IMR-90 (cell line): ENCODE measurements around the gene CRY2. TPM values are rescaled to one million over a fixed set of nuclear protein-coding genes. Genes with fewer than 3 reads are reported as not detected.
"Not testable (repeated sequence)": the region's sequence is repeated elsewhere in the genome, so short reads cannot be mapped to it uniquely, and the experiment has no call there.

Experiments
- ATAC-seq: fragments of 200-7000 bp; cut with Tn5 transposase; 2 replicates; pipeline ENCODE4 v1.9.1; 2020; ENCODE audit warnings: low read depth, mild to moderate bottlenecking, moderate library complexity
- BruUV-seq: library from RNA; stranded (reverse); fragments of 400-500 nt; replicated peaks from 2 replicates; lab custom pipeline; 2021; lab: Mats Ljungman, UMichigan
- CTCF ChIA-PET: fragments of 300-600 bp; formaldehyde crosslinking; extraction: SDS; loops from one replicate; lab custom pipeline; 2021; ENCODE audit warnings: antibody characterized with exemption; lab: Yijun Ruan, JAX
- POLR2A ChIA-PET: fragments of 300-600 bp; sonication (Branson Sonifier 250); formaldehyde crosslinking; loops from one replicate; lab custom pipeline; 2022; ENCODE audit warnings: antibody characterized with exemption; ENCODE audit not compliant: unreplicated experiment; lab: Charles Lee
- DNase-seq: peaks from one replicate; pipeline ENCODE4 v3.0.0; 2013
- H2AFZ ChIP-seq: replicated peaks from 2 replicates; pipeline ENCODE3; 2013; ENCODE audit warnings: low read length, mild to moderate bottlenecking; ENCODE audit not compliant: poor library complexity
- H2AK5ac ChIP-seq: 2 replicates; pipeline ENCODE4 v1.6.1; 2013; ENCODE audit warnings: low read depth, low read length, inconsistent platforms
- H2AK9ac ChIP-seq: replicated peaks from 2 replicates; pipeline ENCODE3; 2013; ENCODE audit warnings: mild to moderate bottlenecking, low read depth, low read length, moderate library complexity; ENCODE audit not compliant: poor library complexity
- H2BK120ac ChIP-seq: 2 replicates; pipeline ENCODE4 v1.6.1; 2013; ENCODE audit warnings: low read depth, low read length, inconsistent platforms
- H2BK15ac ChIP-seq: 3 replicates; pipeline ENCODE4 v1.6.1; 2013; ENCODE audit warnings: low read depth, low read length, inconsistent platforms
- H2BK20ac ChIP-seq: 2 replicates; pipeline ENCODE4 v1.6.1; 2013; ENCODE audit warnings: low read depth, mild to moderate bottlenecking, inconsistent platforms, low read length, moderate library complexity
- H2BK5ac ChIP-seq: 2 replicates; pipeline ENCODE4 v1.6.1; 2013; ENCODE audit warnings: mild to moderate bottlenecking, low read depth, low read length, inconsistent platforms; ENCODE audit not compliant: poor library complexity, severe bottlenecking
- H3K14ac ChIP-seq: replicated peaks from 2 replicates; pipeline ENCODE4 v1.6.1; 2013; ENCODE audit warnings: low read depth, low read length, inconsistent platforms
- H3K18ac ChIP-seq: 2 replicates; pipeline ENCODE4 v1.6.1; 2013; ENCODE audit warnings: low read depth, low read length, control low read depth
- H3K23ac ChIP-seq: 2 replicates; pipeline ENCODE4 v1.6.1; 2013; ENCODE audit warnings: low read depth, low read length, inconsistent platforms
- H3K27ac ChIP-seq: 2 replicates; pipeline ENCODE4 v1.5.1; 2013; ENCODE audit warnings: mild to moderate bottlenecking, control low read depth, low read length; ENCODE audit not compliant: insufficient read depth
- H3K27me3 ChIP-seq: 2 replicates; pipeline ENCODE4 v1.6.1; 2013; ENCODE audit warnings: low read length; ENCODE audit not compliant: control insufficient read depth, insufficient read depth
- H3K36me3 ChIP-seq: 2 replicates; pipeline ENCODE4 v1.6.1; 2013; ENCODE audit warnings: low read length, mixed read lengths; ENCODE audit not compliant: control insufficient read depth, insufficient read depth
- H3K4ac ChIP-seq: 2 replicates; pipeline ENCODE4 v1.6.1; 2013; ENCODE audit warnings: low read depth, low read length, inconsistent platforms
- H3K4me1 ChIP-seq: 2 replicates; pipeline ENCODE4 v1.6.1; 2013; ENCODE audit warnings: low read length, mixed read lengths; ENCODE audit not compliant: control insufficient read depth, insufficient read depth
- H3K4me2 ChIP-seq: 2 replicates; pipeline ENCODE4 v1.6.1; 2013; ENCODE audit warnings: low read depth, mild to moderate bottlenecking, control low read depth, low read length, moderate library complexity
- H3K4me3 ChIP-seq: 2 replicates; pipeline ENCODE4 v1.5.1; 2013; ENCODE audit warnings: low read depth, mild to moderate bottlenecking, control low read depth, low read length, moderate library complexity; ENCODE audit not compliant: insufficient read depth
- H3K56ac ChIP-seq: 2 replicates; pipeline ENCODE4 v1.6.1; 2013; ENCODE audit warnings: low read length, inconsistent platforms; ENCODE audit not compliant: insufficient read depth; ENCODE audit errors: extremely low read depth
- H3K79me1 ChIP-seq, 2 experiments: 2 replicates each; pipeline ENCODE4 v1.6.1; 2013; ENCODE audit warnings: low read length in 2 of 2, inconsistent platforms in 1 of 2, low read depth in 1 of 2
- H3K9ac ChIP-seq: 2 replicates; pipeline ENCODE4 v1.6.1; 2013; ENCODE audit warnings: low read depth, low read length, control low read depth
- H3K9me1 ChIP-seq: 2 replicates; pipeline ENCODE4 v1.6.1; 2013; ENCODE audit warnings: low read length, inconsistent platforms; ENCODE audit not compliant: insufficient read depth
- H3K9me3 ChIP-seq: 2 replicates; pipeline ENCODE4 v1.6.1; 2013; ENCODE audit warnings: low read length; ENCODE audit not compliant: control insufficient read depth, insufficient read depth
- H4K20me1 ChIP-seq: 2 replicates; pipeline ENCODE4 v1.6.1; 2013; ENCODE audit warnings: low read length, inconsistent platforms; ENCODE audit not compliant: insufficient read depth
- H4K5ac ChIP-seq: 2 replicates; pipeline ENCODE4 v1.6.1; 2013; ENCODE audit warnings: mild to moderate bottlenecking, low read depth, low read length, control low read depth
- H4K8ac ChIP-seq, 2 experiments: 2 replicates each; pipeline ENCODE4 v1.6.1; 2013; ENCODE audit warnings: low read depth in 2 of 2, low read length in 2 of 2, control low read depth in 1 of 2, inconsistent platforms in 1 of 2
- H4K91ac ChIP-seq: 2 replicates; pipeline ENCODE4 v1.6.1; 2013; ENCODE audit warnings: low read depth, low read length, inconsistent platforms; ENCODE audit not compliant: insufficient read depth
- WGBS, 2 experiments: methylation state at CpG; one replicate each; pipeline versions ENCODE4 v1.1.5 to v1.1.7; 2013; ENCODE audit warnings: missing lambda C conversion rate in 2 of 2; ENCODE audit not compliant: insufficient read length in 1 of 2; ENCODE audit errors: extremely low coverage in 2 of 2; 5-methylcytosine and 5-hydroxymethylcytosine counted together
- dilution Hi-C: fragments of 300-500 bp; cut with HindIII; formaldehyde crosslinking; loops from one replicate; pipeline ENCODE4 v1.14.3; 2018; ENCODE audit warnings: low sequenced_read_pairs; ENCODE audit not compliant: unreplicated experiment
- in situ Hi-C: fragments of 300-500 bp; cut with MboI; formaldehyde crosslinking; loops from 3 replicates; pipeline ENCODE4 v1.14.3; 2019; ENCODE audit warnings: low sequenced_read_pairs, inconsistent platforms, mixed read lengths
- intact Hi-C: fragments of 100-400 bp; cut with micrococcal nuclease; formaldehyde crosslinking; loops from 2 replicates; pipeline ENCODE4 v1.10.0; 2022
- polyA plus RNA-seq, 3 experiments: library from polyadenylated mRNA; depleted of rRNA; stranded (reverse); fragments of >200 nt; gene quantifications; 2 replicates each; pipeline ENCODE4 v1.2.3, GENCODE V29; 2012; ENCODE audit warnings: low replicate concordance in 1 of 3
- total RNA-seq: library from RNA; depleted of rRNA; stranded (reverse); fragments of >200 nt; gene quantifications from 2 replicates; pipeline ENCODE4 v1.2.3, GENCODE V29; 2012

Gene CRY2
- total and polyA plus RNA-seq, 2 of the 4 experiments (the other 2 are of a cell fraction): 12.2 to 13.1 TPM

DNA sequence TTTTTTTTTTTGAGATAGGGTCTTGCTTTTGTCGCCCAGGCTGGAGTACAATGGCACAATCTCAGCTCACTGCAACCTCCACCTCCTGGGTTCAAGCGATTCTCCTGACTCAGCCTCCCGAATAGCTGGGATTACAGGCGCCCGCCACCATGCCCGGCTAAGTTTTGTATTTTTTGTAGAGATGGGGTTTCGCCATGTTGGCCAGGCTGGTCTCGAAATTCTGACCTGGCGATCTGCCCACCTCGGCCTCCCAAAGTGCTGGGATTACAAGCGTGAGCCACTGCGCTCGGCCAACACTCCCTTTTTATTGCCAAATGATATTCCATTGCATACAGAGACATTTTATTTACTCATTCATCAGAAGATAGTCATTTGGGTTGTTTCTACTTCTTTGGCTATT lies 7.0 kb upstream of the CRY2 start:
- H3K4me3 ChIP-seq, BruUV-seq, H2BK5ac ChIP-seq, H4K5ac ChIP-seq, H3K9me3 ChIP-seq, dilution Hi-C loops, ATAC-seq, H3K14ac ChIP-seq, POLR2A ChIA-PET, H2AK5ac ChIP-seq, CTCF ChIA-PET, H4K8ac ChIP-seq, H3K9me1 ChIP-seq, H3K27ac ChIP-seq, H2BK120ac ChIP-seq, H4K91ac ChIP-seq, H2BK20ac ChIP-seq, H4K20me1 ChIP-seq, H2AK9ac ChIP-seq, H2AFZ ChIP-seq, H3K56ac ChIP-seq, H3K18ac ChIP-seq, H3K9ac ChIP-seq, H3K36me3 ChIP-seq, H3K4me1 ChIP-seq, H3K79me1 ChIP-seq, H2BK15ac ChIP-seq, H3K4ac ChIP-seq, H3K23ac ChIP-seq, H3K4me2 ChIP-seq, in situ Hi-C loops, DNase-seq, H3K27me3 ChIP-seq: not testable (repeated sequence)
- 80% methylated on average over 2 of the region's 13 CpGs; no CpG with 5 or more reads in 1 of the 2 experiments for WGBS, 2 experiments
- intact Hi-C loops: loop anchor here (10.0 kb wide), 1 partner anchor 165 kb away; no protein-coding TSS in a partner anchor
